ENCODE measurements around the gene FFAR2. TPM values are rescaled to one million over a fixed set of nuclear protein-coding genes. Genes with fewer than 3 reads are reported as not detected.

The FFAR2 gene
- total RNA-seq, 1 experiment from 2014 or later: not detected

- H3K23ac ChIP-seq (ENCODE audit: insufficient read length, low read depth, low read length): no peak overlapping the region
- H3K79me1 ChIP-seq (ENCODE audit: insufficient read depth, low read depth, low read length, poor library complexity, severe bottlenecking): no peaks in the 10 kb centered on the region
- H3K79me2 ChIP-seq (ENCODE audit: insufficient read depth, low read length): no peaks in the 10 kb centered on the region
- Mint-ChIP-seq H3K27ac (no peak overlapping the region; a peak in 1 of 7 replicates), H3K36me3 (ENCODE audit: insufficient read depth in 1 of 3, low read depth in 3 of 3) (no peaks in the 10 kb centered on the region), H3K4me1 (peaks cover 19 to 20% of the 10 kb centered on the region in 2 experiments), H3K4me3 (no peak overlapping the region), H3K9me3 (no peaks in the 10 kb centered on the region), H3K27me3 (ENCODE audit: low read depth) (peaks cover 41% of the 10 kb centered on the region)
- no peak overlapping the region for H3K56ac ChIP-seq (ENCODE audit: insufficient read length, low read depth, low read length)
- no peaks in the 10 kb centered on the region for H3K9me3 ChIP-seq (ENCODE audit: control insufficient read depth, low read depth, low read length)
- no peak overlapping the region for H3K27ac ChIP-seq (ENCODE audit: insufficient read length, low read depth, low read length)
- H3K9ac ChIP-seq (ENCODE audit: extremely low read depth, insufficient read length, low read length): no peak overlapping the region
- no peak overlapping the region for H2BK20ac ChIP-seq (ENCODE audit: low read depth, low read length, poor library complexity, severe bottlenecking)
- H4K91ac ChIP-seq (ENCODE audit: insufficient read length, low read depth, low read length): no peak overlapping the region
- DNase-seq: no peak
- no peak overlapping the region for H2BK12ac ChIP-seq (ENCODE audit: insufficient read length, low read depth, low read length)
- peaks cover 2% of the 10 kb centered on the region for H4K20me1 ChIP-seq (ENCODE audit: control insufficient read depth, insufficient read depth, insufficient read length)
- H2BK120ac ChIP-seq (ENCODE audit: low read depth, low read length, poor library complexity, severe bottlenecking): no peak overlapping the region
- H4K5ac ChIP-seq (ENCODE audit: insufficient read length, low read depth, low read length): no peak overlapping the region
- H3K23me2 ChIP-seq (ENCODE audit: insufficient read length, low read depth, low read length, poor library complexity, severe bottlenecking): no peaks in the 10 kb centered on the region
- H3K27me3 ChIP-seq (ENCODE audit: insufficient read depth, low read length): no peaks in the 10 kb centered on the region
- no peak overlapping the region for H3K18ac ChIP-seq (ENCODE audit: insufficient read length, low read depth, low read length)
- H3K4ac ChIP-seq (ENCODE audit: low read depth, low read length): no peak overlapping the region
- no peak overlapping the region for H3K4me2 ChIP-seq (ENCODE audit: insufficient read depth, insufficient read length, low read length)
- no peak overlapping the region for H3T11ph ChIP-seq (ENCODE audit: low read length)
- no CpG with 5 or more reads among the region's 21 CpGs for WGBS (ENCODE audit: extremely low coverage, insufficient read length, low lambda C conversion rate)
- no peak overlapping the region for H4K8ac ChIP-seq (replicated peaks; ENCODE audit: insufficient read length, low read depth, low read length)
- H2AFZ ChIP-seq (ENCODE audit: low read length): no peak overlapping the region
- no peak overlapping the region for H2AK5ac ChIP-seq (ENCODE audit: insufficient read length, low read length)
- no peaks in the 10 kb centered on the region for H3K4me1 ChIP-seq (ENCODE audit: insufficient read depth, low read length)
- H2BK15ac ChIP-seq (ENCODE audit: low read depth, low read length): no peak overlapping the region
- TF ChIP-seq CTCF (conservative IDR thresholded peaks at IDR 0.05): no peak
- no peak overlapping the region for H3K14ac ChIP-seq (ENCODE audit: insufficient read depth, low read length)
- H2BK5ac ChIP-seq (ENCODE audit: insufficient read length, low read length): no peak overlapping the region
These were observed 2.0 kb upstream of the FFAR2 start for GRCh38 chr19:35445826-35446593.

Data from H9 (cell line).